Measurements from ENCODE around the gene RALGAPA2. TPM values are rescaled to one million over a fixed set of nuclear protein-coding genes. Genes with fewer than 3 reads are reported as not detected.

Gene RALGAPA2
- total RNA-seq, 1 experiment from 2014 or later: 10.8 TPM

DNA sequence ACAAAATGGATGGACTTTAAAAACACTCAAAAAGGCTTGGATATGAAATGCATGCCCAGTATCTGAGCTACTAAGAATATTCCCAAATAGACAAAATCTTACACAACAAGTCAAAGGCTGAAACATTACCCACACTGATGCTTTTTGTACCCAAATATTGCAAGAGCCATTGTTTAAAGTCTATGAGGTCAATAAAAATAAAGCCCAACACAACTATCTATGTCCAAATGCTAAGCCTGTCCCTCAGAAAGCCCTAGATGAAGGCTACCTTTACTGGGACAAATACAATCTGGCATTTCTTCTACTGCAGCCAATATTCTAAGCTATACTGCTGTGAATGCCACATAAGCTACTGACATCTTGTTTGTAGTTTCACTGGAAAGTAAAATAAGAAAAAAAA, 54.3 kb downstream of the RALGAPA2 start:
- Histone ChIP-seq H3K4me2 (ENCODE audit: low read length) (no peak overlapping the region), H3K27me3 (ENCODE audit: insufficient read depth, low read length) (no peaks in the 10 kb centered on the region), H3K9me3 (ENCODE audit: control insufficient read depth in 1 of 2, insufficient read depth in 1 of 2, low read depth in 1 of 2, low read length in 2 of 2) (no peaks in the 10 kb centered on the region), H3K9me2 (ENCODE audit: insufficient read depth) (no peaks in the 10 kb centered on the region), H4K20me1 (ENCODE audit: insufficient read depth) (no peaks in the 10 kb centered on the region), H3K4me3 (replicated peaks in 1 of 2; ENCODE audit: low read depth in 1 of 2, low read length in 2 of 2) (no peak overlapping the region), H2AFZ (ENCODE audit: low read depth, low read length, poor library complexity, severe bottlenecking) (no peak overlapping the region), H3K27ac (ENCODE audit: low read depth, low read length) (no peak overlapping the region), H3K36me3 (ENCODE audit: control insufficient read depth in 1 of 2, insufficient read depth in 2 of 2, low read length in 2 of 2) (no peaks in the 10 kb centered on the region), H3K4me1 (ENCODE audit: control insufficient read depth in 1 of 2, insufficient read depth in 2 of 2, low read length in 2 of 2) (no peaks in the 10 kb centered on the region), H3K79me2 (ENCODE audit: insufficient read depth, low read length) (no peaks in the 10 kb centered on the region), H3K9ac (ENCODE audit: low read length) (no peak overlapping the region)
- POLR2A ChIA-PET: no interaction called here
- no peak for DNase-seq (ENCODE audit: low read depth, low spot score)
- TF ChIP-seq SIN3A (IDR thresholded peaks at IDR 0.05; ENCODE audit: low read depth) (no peak), EGR1 (IDR thresholded peaks at IDR 0.05; ENCODE audit: low read depth) (no peak), CEBPB (IDR thresholded peaks at IDR 0.05; ENCODE audit: low read depth) (no peak), EZH2phosphoT487 (IDR thresholded peaks at IDR 0.05; ENCODE audit: borderline replicate concordance) (no peak), POLR2AphosphoS5 (IDR thresholded peaks at IDR 0.05; ENCODE audit: low read depth, low read length) (no peak), EZH2 (IDR thresholded peaks at IDR 0.05) (no peak), RAD21 (IDR thresholded peaks at IDR 0.05; ENCODE audit: low read depth) (no peak)
- TF ChIP-seq, protein P1, sequence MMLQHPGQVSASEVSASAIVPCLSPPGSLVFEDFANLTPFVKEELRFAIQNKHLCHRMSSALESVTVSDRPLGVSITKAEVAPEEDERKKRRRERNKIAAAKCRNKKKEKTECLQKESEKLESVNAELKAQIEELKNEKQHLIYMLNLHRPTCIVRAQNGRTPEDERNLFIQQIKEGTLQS (IDR thresholded peaks at IDR 0.05): no peak
- TF ChIP-seq, protein P2, sequence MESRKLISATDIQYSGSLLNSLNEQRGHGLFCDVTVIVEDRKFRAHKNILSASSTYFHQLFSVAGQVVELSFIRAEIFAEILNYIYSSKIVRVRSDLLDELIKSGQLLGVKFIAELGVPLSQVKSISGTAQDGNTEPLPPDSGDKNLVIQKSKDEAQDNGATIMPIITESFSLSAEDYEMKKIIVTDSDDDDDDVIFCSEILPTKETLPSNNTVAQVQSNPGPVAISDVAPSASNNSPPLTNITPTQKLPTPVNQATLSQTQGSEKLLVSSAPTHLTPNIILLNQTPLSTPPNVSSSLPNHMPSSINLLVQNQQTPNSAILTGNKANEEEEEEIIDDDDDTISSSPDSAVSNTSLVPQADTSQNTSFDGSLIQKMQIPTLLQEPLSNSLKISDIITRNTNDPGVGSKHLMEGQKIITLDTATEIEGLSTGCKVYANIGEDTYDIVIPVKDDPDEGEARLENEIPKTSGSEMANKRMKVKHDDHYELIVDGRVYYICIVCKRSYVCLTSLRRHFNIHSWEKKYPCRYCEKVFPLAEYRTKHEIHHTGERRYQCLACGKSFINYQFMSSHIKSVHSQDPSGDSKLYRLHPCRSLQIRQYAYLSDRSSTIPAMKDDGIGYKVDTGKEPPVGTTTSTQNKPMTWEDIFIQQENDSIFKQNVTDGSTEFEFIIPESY (IDR thresholded peaks at IDR 0.05; ENCODE audit: extremely low read depth, insufficient replicate concordance, low read length): no peak
- TF ChIP-seq, protein P3, sequence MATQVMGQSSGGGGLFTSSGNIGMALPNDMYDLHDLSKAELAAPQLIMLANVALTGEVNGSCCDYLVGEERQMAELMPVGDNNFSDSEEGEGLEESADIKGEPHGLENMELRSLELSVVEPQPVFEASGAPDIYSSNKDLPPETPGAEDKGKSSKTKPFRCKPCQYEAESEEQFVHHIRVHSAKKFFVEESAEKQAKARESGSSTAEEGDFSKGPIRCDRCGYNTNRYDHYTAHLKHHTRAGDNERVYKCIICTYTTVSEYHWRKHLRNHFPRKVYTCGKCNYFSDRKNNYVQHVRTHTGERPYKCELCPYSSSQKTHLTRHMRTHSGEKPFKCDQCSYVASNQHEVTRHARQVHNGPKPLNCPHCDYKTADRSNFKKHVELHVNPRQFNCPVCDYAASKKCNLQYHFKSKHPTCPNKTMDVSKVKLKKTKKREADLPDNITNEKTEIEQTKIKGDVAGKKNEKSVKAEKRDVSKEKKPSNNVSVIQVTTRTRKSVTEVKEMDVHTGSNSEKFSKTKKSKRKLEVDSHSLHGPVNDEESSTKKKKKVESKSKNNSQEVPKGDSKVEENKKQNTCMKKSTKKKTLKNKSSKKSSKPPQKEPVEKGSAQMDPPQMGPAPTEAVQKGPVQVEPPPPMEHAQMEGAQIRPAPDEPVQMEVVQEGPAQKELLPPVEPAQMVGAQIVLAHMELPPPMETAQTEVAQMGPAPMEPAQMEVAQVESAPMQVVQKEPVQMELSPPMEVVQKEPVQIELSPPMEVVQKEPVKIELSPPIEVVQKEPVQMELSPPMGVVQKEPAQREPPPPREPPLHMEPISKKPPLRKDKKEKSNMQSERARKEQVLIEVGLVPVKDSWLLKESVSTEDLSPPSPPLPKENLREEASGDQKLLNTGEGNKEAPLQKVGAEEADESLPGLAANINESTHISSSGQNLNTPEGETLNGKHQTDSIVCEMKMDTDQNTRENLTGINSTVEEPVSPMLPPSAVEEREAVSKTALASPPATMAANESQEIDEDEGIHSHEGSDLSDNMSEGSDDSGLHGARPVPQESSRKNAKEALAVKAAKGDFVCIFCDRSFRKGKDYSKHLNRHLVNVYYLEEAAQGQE (IDR thresholded peaks at IDR 0.05; ENCODE audit: low read depth): no peak
- TF ChIP-seq, protein P4, sequence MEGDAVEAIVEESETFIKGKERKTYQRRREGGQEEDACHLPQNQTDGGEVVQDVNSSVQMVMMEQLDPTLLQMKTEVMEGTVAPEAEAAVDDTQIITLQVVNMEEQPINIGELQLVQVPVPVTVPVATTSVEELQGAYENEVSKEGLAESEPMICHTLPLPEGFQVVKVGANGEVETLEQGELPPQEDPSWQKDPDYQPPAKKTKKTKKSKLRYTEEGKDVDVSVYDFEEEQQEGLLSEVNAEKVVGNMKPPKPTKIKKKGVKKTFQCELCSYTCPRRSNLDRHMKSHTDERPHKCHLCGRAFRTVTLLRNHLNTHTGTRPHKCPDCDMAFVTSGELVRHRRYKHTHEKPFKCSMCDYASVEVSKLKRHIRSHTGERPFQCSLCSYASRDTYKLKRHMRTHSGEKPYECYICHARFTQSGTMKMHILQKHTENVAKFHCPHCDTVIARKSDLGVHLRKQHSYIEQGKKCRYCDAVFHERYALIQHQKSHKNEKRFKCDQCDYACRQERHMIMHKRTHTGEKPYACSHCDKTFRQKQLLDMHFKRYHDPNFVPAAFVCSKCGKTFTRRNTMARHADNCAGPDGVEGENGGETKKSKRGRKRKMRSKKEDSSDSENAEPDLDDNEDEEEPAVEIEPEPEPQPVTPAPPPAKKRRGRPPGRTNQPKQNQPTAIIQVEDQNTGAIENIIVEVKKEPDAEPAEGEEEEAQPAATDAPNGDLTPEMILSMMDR (IDR thresholded peaks at IDR 0.05 in 2 of 3, conservative IDR thresholded peaks at IDR 0.05 in 1 of 3; ENCODE audit: borderline replicate concordance in 1 of 3, insufficient read depth in 1 of 3, low read depth in 2 of 3, low read length in 2 of 3): no peak
- ATAC-seq: no peak
- RAD21 ChIA-PET (ENCODE audit: low non-redundant PET in 1 of 2, low total read pairs in 2 of 2, uncharacterized antibody in 2 of 2, unreplicated experiment in 2 of 2): no interaction called here
- CTCF ChIA-PET: no interaction called here
- no TSS peak for BruUV-seq (replicated peaks)
- intact Hi-C loops (cut with micrococcal nuclease): no loop called here

Measured in HCT116 (cell line).